ENCODE data around the gene LRFN2.

GRCh38 chr6:40611912-40612311 is 24.7 kb upstream of the LRFN2 start:
- no peak for TF ChIP-seq EP300 (IDR thresholded peaks at IDR 0.05)
- no peak for TF ChIP-seq POLR2AphosphoS5 (IDR thresholded peaks at IDR 0.05)
- no peak for TF ChIP-seq CTCF (IDR thresholded peaks at IDR 0.05)
